ENCODE results near the gene FAM81B. TPM values are rescaled to one million over a fixed set of nuclear protein-coding genes. Genes with fewer than 3 reads are reported as not detected.

Gene FAM81B
- total RNA-seq, 2 donors from 2014 or later, result 3.6 TPM; not detected in 1

DNA sequence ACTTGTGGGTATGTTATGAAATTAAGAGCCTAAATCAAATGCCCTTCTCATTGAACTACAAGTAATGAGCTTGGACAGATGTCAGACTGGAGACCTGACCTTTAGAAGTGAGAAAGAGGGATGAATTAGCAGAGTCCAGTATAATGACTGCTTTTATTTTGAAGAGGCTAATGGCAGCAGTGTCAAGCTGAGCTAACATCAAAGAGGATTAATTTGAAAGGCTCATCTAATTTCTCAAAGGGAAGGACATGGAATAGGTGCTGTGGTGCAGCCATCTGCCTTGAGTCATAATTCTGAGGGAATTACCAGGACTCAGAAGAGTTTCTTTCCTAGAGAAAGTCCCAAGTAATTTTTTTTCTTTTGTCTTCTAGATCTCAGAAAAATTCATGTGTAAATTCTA lies 57.6 kb downstream of the FAM81B start:
- H3K4me3 Mint-ChIP-seq, result no peak overlapping the region
- no peaks in the 10 kb centered on the region for H3K4me1 Mint-ChIP-seq
- no peak for DNase-seq
- ATAC-seq, result no peak
- H3K36me3 Mint-ChIP-seq (ENCODE audit: low read depth), result peaks cover 4% of the 10 kb centered on the region
- H3K9me3 ChIP-seq (ENCODE audit: control insufficient read depth, low read length, poor library complexity, severe bottlenecking), result no peaks in the 10 kb centered on the region
- H3K27me3 Mint-ChIP-seq, result peaks cover 8% of the 10 kb centered on the region
- no peak overlapping the region for H3K27ac Mint-ChIP-seq

DNA sequence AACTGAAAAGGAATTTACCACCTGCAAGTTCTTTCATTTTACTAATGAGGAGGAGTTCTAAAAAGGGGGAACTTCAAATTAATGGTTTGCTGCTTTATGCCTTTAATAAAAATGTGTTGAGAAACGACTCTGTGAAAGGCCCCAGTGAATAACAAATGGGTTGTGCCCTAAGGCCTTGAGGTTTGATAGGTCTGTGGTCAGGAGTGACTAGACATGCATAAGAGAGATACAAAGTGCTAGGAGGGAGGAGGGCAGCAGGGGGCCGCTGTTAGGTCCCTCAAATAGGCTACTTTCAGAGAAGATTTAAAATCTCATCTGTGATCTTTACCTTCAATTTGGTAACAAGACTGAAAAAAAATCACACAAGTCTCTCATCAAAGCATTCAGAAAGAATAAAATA lies 58.3 kb downstream of the FAM81B start:
- DNase-seq, result no peak
- no peak for ATAC-seq
- peaks cover 8% of the 10 kb centered on the region for H3K27me3 Mint-ChIP-seq

DNA sequence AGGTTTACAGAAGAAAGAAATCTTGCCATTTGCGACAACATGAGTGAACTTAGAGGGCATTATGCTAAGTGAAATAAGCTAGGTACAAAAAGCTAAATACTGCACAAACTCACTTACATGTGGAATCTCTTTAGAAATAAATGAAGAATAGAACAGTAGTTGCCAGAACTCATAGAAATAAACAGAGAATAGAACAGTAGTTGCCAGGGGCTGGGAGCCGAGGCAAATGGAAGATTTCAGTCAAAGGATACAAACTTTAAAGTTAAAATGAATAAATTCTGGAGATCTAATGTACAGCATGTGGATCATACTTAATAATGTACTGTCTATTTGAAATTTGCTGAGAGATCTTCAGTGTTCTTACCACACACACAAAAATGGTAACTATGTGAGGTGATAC lies 63.4 kb downstream of the FAM81B start:
- no peaks in the 10 kb centered on the region for H3K4me1 Mint-ChIP-seq
- no peaks in the 10 kb centered on the region for H3K27me3 Mint-ChIP-seq
- ATAC-seq (no peak), DNase-seq (no peak)
- no peak overlapping the region for H3K27ac Mint-ChIP-seq
- H3K36me3 Mint-ChIP-seq (ENCODE audit: low read depth), result peaks cover 2% of the 10 kb centered on the region
- H3K9me3 ChIP-seq (ENCODE audit: control insufficient read depth, low read length, poor library complexity, severe bottlenecking), result no peaks in the 10 kb centered on the region
- H3K4me3 Mint-ChIP-seq, result no peak overlapping the region

More for the DNA sequence above, 58.3 kb downstream of the FAM81B start:
- no peaks in the 10 kb centered on the region for H3K4me1 Mint-ChIP-seq
- no peaks in the 10 kb centered on the region for H3K9me3 ChIP-seq (ENCODE audit: control insufficient read depth, low read length, poor library complexity, severe bottlenecking)
- H3K4me3 Mint-ChIP-seq, result no peak overlapping the region
- peaks cover 4% of the 10 kb centered on the region for H3K36me3 Mint-ChIP-seq (ENCODE audit: low read depth)
- no peak overlapping the region for H3K27ac Mint-ChIP-seq

DNA sequence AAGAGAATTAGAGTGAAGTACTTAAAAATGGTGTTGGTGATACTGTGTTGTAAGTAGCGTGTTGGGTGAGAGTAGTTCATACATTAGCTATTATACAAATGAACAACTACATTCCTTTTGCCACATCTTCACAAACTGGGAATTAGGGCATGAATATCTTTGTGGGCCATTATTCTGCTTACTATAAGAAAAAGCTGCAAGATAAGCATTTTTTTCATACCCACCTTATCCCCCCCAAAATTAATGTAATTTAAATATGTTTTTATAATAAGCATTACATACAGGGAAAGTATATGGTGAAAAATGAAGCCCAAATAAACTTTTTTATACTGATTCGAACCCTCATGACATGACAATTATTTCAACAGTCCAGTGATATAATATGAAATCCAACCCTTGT lies 69.5 kb downstream of the FAM81B start:
- ATAC-seq (no peak), DNase-seq (no peak)
- Mint-ChIP-seq H3K4me1 (no peaks in the 10 kb centered on the region), H3K36me3 (ENCODE audit: low read depth) (peaks cover 6% of the 10 kb centered on the region), H3K27me3 (no peaks in the 10 kb centered on the region), H3K27ac (no peak overlapping the region), H3K4me3 (no peak overlapping the region)
- no peaks in the 10 kb centered on the region for H3K9me3 ChIP-seq (ENCODE audit: control insufficient read depth, low read length, poor library complexity, severe bottlenecking)

DNA sequence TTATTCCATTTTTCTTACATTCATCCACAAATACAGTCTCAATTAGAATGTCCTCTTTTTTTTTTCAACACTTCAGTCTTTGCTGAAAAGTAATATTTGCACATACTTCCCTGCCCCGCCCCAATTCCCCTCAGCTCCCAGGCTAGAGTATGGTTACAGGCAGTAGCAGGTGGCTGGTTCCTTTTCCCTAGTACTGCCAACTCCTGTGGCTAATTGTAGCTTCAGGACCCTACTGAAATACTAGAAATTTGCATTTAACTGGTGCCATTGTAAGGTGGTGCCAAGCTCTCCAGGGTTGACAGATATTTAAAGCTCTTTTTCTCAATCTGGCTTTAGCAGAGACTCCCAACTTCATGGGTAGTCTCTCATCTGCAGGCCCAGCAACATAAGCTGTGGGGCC lies 80.3 kb downstream of the FAM81B start:
- DNase-seq (no peak), ATAC-seq (no peak)
- Mint-ChIP-seq H3K4me3 (no peak overlapping the region), H3K27me3 (no peaks in the 10 kb centered on the region), H3K36me3 (ENCODE audit: low read depth) (peaks cover 12% of the 10 kb centered on the region), H3K27ac (peak overlapping the region; percentile 70), H3K4me1 (peaks cover 12% of the 10 kb centered on the region)
- H3K9me3 ChIP-seq (ENCODE audit: control insufficient read depth, low read length, poor library complexity, severe bottlenecking), result no peaks in the 10 kb centered on the region

DNA sequence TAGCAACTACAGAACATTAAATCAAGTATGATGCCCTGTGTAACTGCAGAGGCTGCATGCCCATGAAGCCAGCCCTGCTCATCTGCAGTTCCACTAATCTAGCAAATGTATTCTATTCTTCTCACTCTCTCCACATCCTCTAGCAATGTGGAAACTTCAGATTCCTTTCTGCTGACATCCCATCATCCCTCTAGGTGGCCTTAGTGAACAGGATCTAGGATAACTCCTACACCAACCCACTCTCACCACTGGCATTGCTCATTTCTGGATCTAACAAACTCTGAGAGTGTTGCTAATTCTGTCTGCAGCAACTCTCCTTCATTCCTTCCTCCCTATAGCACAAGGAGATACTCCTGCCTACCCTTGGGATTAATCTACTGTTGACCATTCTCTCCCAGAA lies 80.8 kb downstream of the FAM81B start:
- DNase-seq, result no peak
- ATAC-seq, result no peak
- H3K9me3 ChIP-seq (ENCODE audit: control insufficient read depth, low read length, poor library complexity, severe bottlenecking), result no peaks in the 10 kb centered on the region
- peak overlapping the region; percentile 70 for H3K27ac Mint-ChIP-seq
- no peak overlapping the region for H3K4me3 Mint-ChIP-seq
- H3K4me1 Mint-ChIP-seq, result peaks cover 12% of the 10 kb centered on the region
- peaks cover 12% of the 10 kb centered on the region for H3K36me3 Mint-ChIP-seq (ENCODE audit: low read depth)
- no peaks in the 10 kb centered on the region for H3K27me3 Mint-ChIP-seq

DNA sequence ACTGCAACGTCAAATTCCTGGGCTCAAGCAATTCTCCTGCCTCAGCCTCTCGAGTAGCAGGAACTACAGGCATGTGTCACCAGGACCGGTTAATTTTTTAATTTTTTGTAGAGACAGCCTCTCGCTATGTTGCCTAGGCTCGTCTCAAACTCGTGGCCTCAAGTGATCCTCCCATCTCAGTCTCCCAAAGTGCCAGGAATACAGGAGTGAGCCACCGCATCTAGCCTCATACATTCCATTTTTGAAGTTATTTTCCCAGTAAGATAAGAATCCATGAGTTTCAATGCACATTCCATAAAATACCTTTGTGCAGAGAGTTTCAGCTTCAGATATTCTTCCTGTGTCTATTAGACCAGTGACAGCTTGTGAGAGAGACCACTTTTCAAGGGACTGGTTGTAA lies 93.3 kb downstream of the FAM81B start:
- peaks cover 6% of the 10 kb centered on the region for H3K9me3 ChIP-seq (ENCODE audit: control insufficient read depth, low read length, poor library complexity, severe bottlenecking)
- DNase-seq (no peak), ATAC-seq (no peak)
- no peak overlapping the region for H3K27ac Mint-ChIP-seq
- H3K4me1 Mint-ChIP-seq, result no peaks in the 10 kb centered on the region
- H3K4me3 Mint-ChIP-seq, result no peak overlapping the region
- peaks cover 23% of the 10 kb centered on the region for H3K36me3 Mint-ChIP-seq (ENCODE audit: low read depth)
- H3K27me3 Mint-ChIP-seq, result no peaks in the 10 kb centered on the region

DNA sequence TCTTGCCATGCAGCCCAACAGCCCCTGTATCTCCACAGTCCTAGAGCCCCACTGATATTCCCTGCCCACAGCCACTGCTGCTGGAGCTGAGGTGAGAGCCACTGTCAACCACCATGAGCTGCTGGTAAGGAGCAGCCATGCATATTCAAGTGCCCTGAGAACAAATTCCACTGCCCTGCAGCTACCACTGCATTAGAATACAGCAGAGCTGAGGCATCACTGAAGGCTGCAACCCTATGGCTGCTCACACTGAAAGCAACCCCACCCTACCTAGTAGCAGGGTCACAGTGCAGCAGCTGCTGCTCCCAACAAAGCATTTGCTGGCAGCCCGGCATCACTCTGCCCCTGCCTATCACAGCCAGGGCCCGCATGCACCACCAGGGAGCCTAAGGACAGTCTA lies 95.0 kb downstream of the FAM81B start:
- no peaks in the 10 kb centered on the region for H3K4me1 Mint-ChIP-seq
- H3K27me3 Mint-ChIP-seq, result no peaks in the 10 kb centered on the region
- DNase-seq, result no peak
- H3K36me3 Mint-ChIP-seq (ENCODE audit: low read depth), result peaks cover 20% of the 10 kb centered on the region
- H3K4me3 Mint-ChIP-seq, result no peak overlapping the region
- H3K9me3 ChIP-seq (ENCODE audit: control insufficient read depth, low read length, poor library complexity, severe bottlenecking), result peaks cover 6% of the 10 kb centered on the region
- no peak overlapping the region for H3K27ac Mint-ChIP-seq
- no peak for ATAC-seq

DNA sequence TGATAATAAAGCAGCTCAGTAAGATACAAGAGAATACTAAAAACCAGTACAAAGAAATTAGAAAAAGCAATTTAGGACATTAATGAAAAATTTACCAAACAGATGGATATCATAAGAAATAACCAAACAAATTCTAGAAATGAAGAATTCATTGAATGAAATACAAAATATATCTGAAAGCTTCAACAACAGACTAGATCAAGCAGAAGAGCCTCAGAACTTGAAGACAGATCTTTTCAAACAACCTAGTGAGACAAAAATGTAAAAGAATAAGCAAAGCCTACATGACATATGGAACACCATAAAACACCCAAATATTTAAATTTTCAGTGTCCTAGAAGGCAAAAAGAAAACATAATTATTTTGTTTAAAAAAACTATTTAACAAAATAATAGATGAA lies 96.7 kb downstream of the FAM81B start:
- Mint-ChIP-seq H3K4me3 (no peak overlapping the region), H3K4me1 (no peaks in the 10 kb centered on the region), H3K27ac (no peak overlapping the region), H3K27me3 (no peaks in the 10 kb centered on the region), H3K36me3 (ENCODE audit: low read depth) (peaks cover 16% of the 10 kb centered on the region)
- peaks cover 6% of the 10 kb centered on the region for H3K9me3 ChIP-seq (ENCODE audit: control insufficient read depth, low read length, poor library complexity, severe bottlenecking)
- ATAC-seq (no peak), DNase-seq (no peak)

Other genes starting within 250 kb of the FAM81B start
- 10 to 100 TPM in 1 of 2 donors, 1 to 10 TPM in 1; 2.0 to 14.8 TPM for gene MCTP1, start 106.3 kb upstream of the FAM81B start, total RNA-seq
- gene SKIC3, start 163.6 kb downstream of the FAM81B start, total RNA-seq, result 10 to 100 TPM; 78.2 to 90.2 TPM
- 1 to 10 TPM; 4.7 to 4.8 TPM for gene ARSK, start 163.7 kb downstream of the FAM81B start, total RNA-seq
- 1 to 10 TPM; 1.8 to 2.5 TPM for gene GPR150, start 228.7 kb downstream of the FAM81B start, total RNA-seq

Data from T-helper 17 cell (primary cell).